Panc1 (cell line): Measurements from ENCODE around the gene PREPL. TPM values are rescaled to one million over a fixed set of nuclear protein-coding genes. Genes with fewer than 3 reads are reported as not detected.

Experiments used
- ATAC-seq: fragments of 200-7000 bp; cut with Tn5 transposase; 2 replicates; pipeline ENCODE4 v1.9.1; 2020; ENCODE audit warnings: mild to moderate bottlenecking, moderate library complexity
- BruUV-seq: library from RNA; stranded (reverse); fragments of 400-500 nt; replicated peaks from 2 replicates; lab custom pipeline; 2021; lab: Mats Ljungman, UMichigan
- CTCF ChIA-PET: fragments of 300-600 bp; sonication (Branson Sonifier 250); formaldehyde crosslinking; loops from one replicate; lab custom pipeline; 2022; ENCODE audit warnings: antibody characterized with exemption; lab: Charles Lee
- POLR2A ChIA-PET: fragments of 300-600 bp; sonication (Branson Sonifier 250); formaldehyde crosslinking; loops from one replicate; lab custom pipeline; 2022; ENCODE audit warnings: antibody characterized with exemption; lab: Charles Lee
- DNase-seq: peaks from one replicate; pipeline ENCODE4 v3.0.0-alpha.2; 2010; ENCODE audit warnings: low read depth, low spot score
- H3K27ac ChIP-seq: 2 replicates; pipeline ENCODE4 v1.5.1; 2011; ENCODE audit warnings: mild to moderate bottlenecking, low read length, inconsistent platforms
- H3K27me3 ChIP-seq: fragments of 200-500 bp; sonication (Bioruptor generic); 2 replicates; pipeline ENCODE4 v1.6.0; 2014; ENCODE audit warnings: low read length, inconsistent platforms; ENCODE audit not compliant: control insufficient read depth, insufficient read depth
- H3K36me3 ChIP-seq: fragments of 200-500 bp; sonication (Bioruptor generic); 2 replicates; pipeline ENCODE4 v1.5.1; 2014; ENCODE audit warnings: inconsistent platforms, mild to moderate bottlenecking, low read length, moderate library complexity; ENCODE audit not compliant: control insufficient read depth, insufficient read depth
- H3K4me1 ChIP-seq: 2 replicates; pipeline ENCODE4 v1.5.1; 2011; ENCODE audit warnings: inconsistent platforms, mild to moderate bottlenecking, low read length, moderate library complexity; ENCODE audit not compliant: control insufficient read depth, insufficient read depth
- H3K4me3 ChIP-seq, 2 experiments: 2 replicates each; pipeline ENCODE4 v1.5.1; 2011 to 2012; ENCODE audit warnings: low read depth in 2 of 2, low read length in 2 of 2, mild to moderate bottlenecking in 2 of 2, inconsistent platforms in 1 of 2, moderate library complexity in 1 of 2
- H3K9me3 ChIP-seq: fragments of 200-500 bp; sonication (Bioruptor generic); 2 replicates; pipeline ENCODE4 v1.5.1; 2014; ENCODE audit warnings: low read depth, mild to moderate bottlenecking, inconsistent platforms, low read length, moderate library complexity; ENCODE audit not compliant: control insufficient read depth, insufficient read depth
- POLR2AphosphoS5 ChIP-seq: IDR thresholded peaks from 2 replicates; pipeline ENCODE4 v1.6.1; 2012; ENCODE audit warnings: mild to moderate bottlenecking, low read depth, low read length, moderate library complexity
- SIN3A ChIP-seq: IDR thresholded peaks from 2 replicates; pipeline ENCODE4 v1.6.1; 2012; ENCODE audit warnings: low read depth, mild to moderate bottlenecking, low read length, moderate library complexity, borderline replicate concordance; ENCODE audit not compliant: insufficient read depth
- TCF7L2 ChIP-seq: IDR thresholded peaks from 2 replicates; pipeline ENCODE4 v1.6.1; 2011; ENCODE audit warnings: mild to moderate bottlenecking, low read depth, low read length, inconsistent platforms
- in situ Hi-C: cut with HindIII; loops from 2 replicates; pipeline ENCODE4 v1.10.0; 2016; ENCODE audit warnings: low sequenced_read_pairs, low pct_unique_long_range_greater_than_20kb
- intact Hi-C: fragments of 100-400 bp; cut with micrococcal nuclease; formaldehyde crosslinking; loops from one replicate; pipeline ENCODE4 v1.10.0; 2022; ENCODE audit not compliant: unreplicated experiment
- total RNA-seq: library from RNA; stranded (reverse); gene quantifications from one replicate; pipeline ENCODE4 v1.2.1, GENCODE V29; 2021; ENCODE audit not compliant: unreplicated experiment
- TF ChIP-seq, protein P1 (sequence below): fragments of 450-650 bp; IDR thresholded peaks from 2 replicates; pipeline ENCODE4 v1.5.1; 2017; ENCODE audit warnings: mild to moderate bottlenecking
- TF ChIP-seq, protein P2 (sequence below), 2 experiments: IDR thresholded peaks; 2 replicates each; pipeline ENCODE4 v1.6.1; 2011 to 2012; ENCODE audit warnings: low read depth in 2 of 2, control low read depth in 1 of 2, low read length in 1 of 2, mild to moderate bottlenecking in 1 of 2, moderate library complexity in 1 of 2; ENCODE audit not compliant: insufficient read depth in 1 of 2

The PREPL gene
- total RNA-seq, 1 experiment from 2014 or later, result 42.5 TPM

DNA sequence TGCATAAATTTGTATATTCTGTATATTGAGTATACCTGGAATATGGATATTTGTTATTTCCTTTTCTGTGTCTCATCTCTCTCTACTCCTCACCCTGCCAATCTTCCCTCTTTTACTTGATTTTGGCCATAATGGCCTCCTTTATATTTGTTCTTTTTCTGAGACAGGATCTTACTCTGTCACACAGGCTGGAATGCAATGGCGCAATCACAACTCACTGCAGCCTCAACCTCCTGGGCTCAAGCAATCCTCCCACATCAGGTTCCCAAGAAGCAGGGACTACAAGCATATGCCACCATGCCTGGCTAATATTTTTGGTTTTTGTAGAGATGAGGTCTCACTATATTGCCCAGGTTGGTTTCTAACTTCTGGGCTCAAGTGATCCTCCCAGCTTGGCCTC, 30.5 kb downstream of the PREPL start:
- in situ Hi-C loops, result no loop called here
- DNase-seq (no peak), ATAC-seq (no peak)
- no peak overlapping the region for H3K27ac ChIP-seq
- no peaks in the 10 kb centered on the region for H3K27me3 ChIP-seq
- H3K36me3 ChIP-seq, result peaks cover 14% of the 10 kb centered on the region
- no peaks in the 10 kb centered on the region for H3K9me3 ChIP-seq
- no peaks in the 10 kb centered on the region for H3K4me1 ChIP-seq
- POLR2A ChIA-PET, result no interaction called here
- CTCF ChIA-PET, result no interaction called here
- no TSS peak for BruUV-seq
- TF ChIP-seq SIN3A (no peak), TCF7L2 (no peak), POLR2AphosphoS5 (no peak)
- TF ChIP-seq, protein P1, sequence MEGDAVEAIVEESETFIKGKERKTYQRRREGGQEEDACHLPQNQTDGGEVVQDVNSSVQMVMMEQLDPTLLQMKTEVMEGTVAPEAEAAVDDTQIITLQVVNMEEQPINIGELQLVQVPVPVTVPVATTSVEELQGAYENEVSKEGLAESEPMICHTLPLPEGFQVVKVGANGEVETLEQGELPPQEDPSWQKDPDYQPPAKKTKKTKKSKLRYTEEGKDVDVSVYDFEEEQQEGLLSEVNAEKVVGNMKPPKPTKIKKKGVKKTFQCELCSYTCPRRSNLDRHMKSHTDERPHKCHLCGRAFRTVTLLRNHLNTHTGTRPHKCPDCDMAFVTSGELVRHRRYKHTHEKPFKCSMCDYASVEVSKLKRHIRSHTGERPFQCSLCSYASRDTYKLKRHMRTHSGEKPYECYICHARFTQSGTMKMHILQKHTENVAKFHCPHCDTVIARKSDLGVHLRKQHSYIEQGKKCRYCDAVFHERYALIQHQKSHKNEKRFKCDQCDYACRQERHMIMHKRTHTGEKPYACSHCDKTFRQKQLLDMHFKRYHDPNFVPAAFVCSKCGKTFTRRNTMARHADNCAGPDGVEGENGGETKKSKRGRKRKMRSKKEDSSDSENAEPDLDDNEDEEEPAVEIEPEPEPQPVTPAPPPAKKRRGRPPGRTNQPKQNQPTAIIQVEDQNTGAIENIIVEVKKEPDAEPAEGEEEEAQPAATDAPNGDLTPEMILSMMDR, result no peak
- TF ChIP-seq, protein P2, sequence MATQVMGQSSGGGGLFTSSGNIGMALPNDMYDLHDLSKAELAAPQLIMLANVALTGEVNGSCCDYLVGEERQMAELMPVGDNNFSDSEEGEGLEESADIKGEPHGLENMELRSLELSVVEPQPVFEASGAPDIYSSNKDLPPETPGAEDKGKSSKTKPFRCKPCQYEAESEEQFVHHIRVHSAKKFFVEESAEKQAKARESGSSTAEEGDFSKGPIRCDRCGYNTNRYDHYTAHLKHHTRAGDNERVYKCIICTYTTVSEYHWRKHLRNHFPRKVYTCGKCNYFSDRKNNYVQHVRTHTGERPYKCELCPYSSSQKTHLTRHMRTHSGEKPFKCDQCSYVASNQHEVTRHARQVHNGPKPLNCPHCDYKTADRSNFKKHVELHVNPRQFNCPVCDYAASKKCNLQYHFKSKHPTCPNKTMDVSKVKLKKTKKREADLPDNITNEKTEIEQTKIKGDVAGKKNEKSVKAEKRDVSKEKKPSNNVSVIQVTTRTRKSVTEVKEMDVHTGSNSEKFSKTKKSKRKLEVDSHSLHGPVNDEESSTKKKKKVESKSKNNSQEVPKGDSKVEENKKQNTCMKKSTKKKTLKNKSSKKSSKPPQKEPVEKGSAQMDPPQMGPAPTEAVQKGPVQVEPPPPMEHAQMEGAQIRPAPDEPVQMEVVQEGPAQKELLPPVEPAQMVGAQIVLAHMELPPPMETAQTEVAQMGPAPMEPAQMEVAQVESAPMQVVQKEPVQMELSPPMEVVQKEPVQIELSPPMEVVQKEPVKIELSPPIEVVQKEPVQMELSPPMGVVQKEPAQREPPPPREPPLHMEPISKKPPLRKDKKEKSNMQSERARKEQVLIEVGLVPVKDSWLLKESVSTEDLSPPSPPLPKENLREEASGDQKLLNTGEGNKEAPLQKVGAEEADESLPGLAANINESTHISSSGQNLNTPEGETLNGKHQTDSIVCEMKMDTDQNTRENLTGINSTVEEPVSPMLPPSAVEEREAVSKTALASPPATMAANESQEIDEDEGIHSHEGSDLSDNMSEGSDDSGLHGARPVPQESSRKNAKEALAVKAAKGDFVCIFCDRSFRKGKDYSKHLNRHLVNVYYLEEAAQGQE (IDR thresholded peaks at IDR 0.05; ENCODE audit: insufficient read depth in 1 of 2, low read depth in 2 of 2, low read length in 1 of 2), result no peak
- H3K4me3 ChIP-seq, result no peak overlapping the region
- intact Hi-C loops, result no loop called here

- H3K9me3 ChIP-seq, result no peaks in the 10 kb centered on the region
- intact Hi-C loops (no loop called here), in situ Hi-C loops (no loop called here)
- no peak overlapping the region for H3K4me3 ChIP-seq
- ChIA-PET CTCF (no interaction called here), POLR2A (no interaction called here)
- H3K36me3 ChIP-seq, result peaks cover 17% of the 10 kb centered on the region
- ATAC-seq, result no peak
- no peak for DNase-seq
- no peak overlapping the region for H3K27ac ChIP-seq
- H3K4me1 ChIP-seq, result no peaks in the 10 kb centered on the region; the same call in 1 of the 2 replicates
- H3K27me3 ChIP-seq, result no peaks in the 10 kb centered on the region
- TF ChIP-seq TCF7L2, result no peak
- TF ChIP-seq SIN3A, result no peak
- TF ChIP-seq, protein P2 (IDR thresholded peaks at IDR 0.05; ENCODE audit: insufficient read depth in 1 of 2, low read depth in 2 of 2, low read length in 1 of 2), result no peak
- TF ChIP-seq, protein P1, result no peak
- TF ChIP-seq POLR2AphosphoS5, result no peak
- no TSS peak for BruUV-seq
These were observed 32.0 kb downstream of the PREPL start for GRCh38 chr2:44329343-44329742.
